OCI-M2 (cell line): ENCODE data around the gene CXCR4.
"Not testable (repeated sequence)": the region's sequence is repeated elsewhere in the genome, so short reads cannot be mapped to it uniquely, and the experiment has no call there.

ENCODE experiments used
- DNase-seq: peaks from one replicate; lab custom pipeline; 2025; ENCODE audit not compliant: unreplicated experiment; lab: John Stamatoyannopoulos, UW

CXCR4 gene

DNA sequence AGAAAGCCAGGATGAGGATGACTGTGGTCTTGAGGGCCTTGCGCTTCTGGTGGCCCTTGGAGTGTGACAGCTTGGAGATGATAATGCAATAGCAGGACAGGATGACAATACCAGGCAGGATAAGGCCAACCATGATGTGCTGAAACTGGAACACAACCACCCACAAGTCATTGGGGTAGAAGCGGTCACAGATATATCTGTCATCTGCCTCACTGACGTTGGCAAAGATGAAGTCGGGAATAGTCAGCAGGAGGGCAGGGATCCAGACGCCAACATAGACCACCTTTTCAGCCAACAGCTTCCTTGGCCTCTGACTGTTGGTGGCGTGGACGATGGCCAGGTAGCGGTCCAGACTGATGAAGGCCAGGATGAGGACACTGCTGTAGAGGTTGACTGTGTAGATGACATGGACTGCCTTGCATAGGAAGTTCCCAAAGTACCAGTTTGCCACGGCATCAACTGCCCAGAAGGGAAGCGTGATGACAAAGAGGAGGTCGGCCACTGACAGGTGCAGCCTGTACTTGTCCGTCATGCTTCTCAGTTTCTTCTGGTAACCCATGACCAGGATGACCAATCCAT, 2.7 kb downstream of the CXCR4 start:
- DNase-seq, result no peak

GRCh38 chr2:136114382-136114781, 3.6 kb downstream of the CXCR4 start:
- no peak for DNase-seq

DNA sequence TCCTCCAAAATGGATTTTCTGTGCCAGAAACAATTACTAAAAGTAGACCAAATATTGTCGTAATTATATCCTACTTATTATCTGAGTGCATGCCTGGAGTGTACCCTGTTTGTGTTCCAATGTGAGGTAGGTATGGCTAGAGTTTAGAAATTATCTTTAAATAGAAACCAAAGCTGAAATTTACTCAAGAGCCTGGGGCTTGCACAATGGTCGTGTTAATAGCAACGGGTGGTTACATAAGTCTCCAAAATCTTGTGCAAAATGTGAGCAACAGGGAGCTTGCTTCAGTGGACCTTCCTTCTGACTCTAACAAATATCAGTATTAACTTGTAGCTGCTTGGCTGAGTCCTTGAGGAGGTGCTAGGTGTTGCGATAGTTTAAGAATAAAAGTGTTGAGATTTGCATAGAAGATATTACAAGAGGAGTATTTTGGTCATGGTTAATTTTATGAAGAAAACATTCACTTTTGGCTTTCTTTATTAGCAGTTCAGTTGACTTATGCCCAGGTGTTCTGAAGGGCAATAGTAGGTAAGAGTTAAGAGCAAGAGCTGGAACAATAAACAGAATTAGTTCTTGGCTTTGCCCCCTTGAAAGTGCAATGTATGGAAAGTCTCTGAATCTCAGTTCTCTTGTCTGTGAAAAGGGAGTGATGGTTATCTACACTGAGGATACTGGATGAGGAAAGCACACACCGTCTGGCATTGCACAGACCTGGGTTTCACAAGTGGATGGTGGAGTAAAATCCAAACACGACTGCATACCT, 4.6 kb downstream of the CXCR4 start:
- no peak for DNase-seq

- no peak for DNase-seq
Measured at GRCh38 chr2:136112317-136113208, 5.4 kb downstream of the CXCR4 start.

DNA sequence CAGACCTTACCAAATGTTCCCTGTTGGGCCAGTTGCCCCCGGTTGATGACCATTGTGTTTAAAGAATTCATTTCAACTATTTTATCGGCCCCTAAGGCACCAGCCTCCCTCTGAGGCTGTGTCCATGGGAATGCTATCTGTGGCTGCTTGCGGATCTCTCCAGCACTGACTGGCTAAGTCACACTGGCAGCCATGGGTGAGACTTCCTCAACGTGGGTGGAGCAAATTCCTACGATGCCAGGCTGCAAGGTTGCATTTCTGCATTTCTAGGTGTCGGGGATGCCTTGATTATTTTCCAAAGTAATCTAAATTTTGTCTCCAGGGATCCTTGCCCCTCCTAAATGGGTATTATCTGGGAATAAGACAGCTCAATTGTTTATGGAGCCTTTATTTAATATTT, 6.2 kb downstream of the CXCR4 start:
- DNase-seq, result no peak

GRCh38 chr2:136110526-136110925, 7.4 kb downstream of the CXCR4 start:
- DNase-seq, result no peak

- DNase-seq, result no peak
Measured at GRCh38 chr2:136108463-136108862, 9.5 kb downstream of the CXCR4 start.

DNA sequence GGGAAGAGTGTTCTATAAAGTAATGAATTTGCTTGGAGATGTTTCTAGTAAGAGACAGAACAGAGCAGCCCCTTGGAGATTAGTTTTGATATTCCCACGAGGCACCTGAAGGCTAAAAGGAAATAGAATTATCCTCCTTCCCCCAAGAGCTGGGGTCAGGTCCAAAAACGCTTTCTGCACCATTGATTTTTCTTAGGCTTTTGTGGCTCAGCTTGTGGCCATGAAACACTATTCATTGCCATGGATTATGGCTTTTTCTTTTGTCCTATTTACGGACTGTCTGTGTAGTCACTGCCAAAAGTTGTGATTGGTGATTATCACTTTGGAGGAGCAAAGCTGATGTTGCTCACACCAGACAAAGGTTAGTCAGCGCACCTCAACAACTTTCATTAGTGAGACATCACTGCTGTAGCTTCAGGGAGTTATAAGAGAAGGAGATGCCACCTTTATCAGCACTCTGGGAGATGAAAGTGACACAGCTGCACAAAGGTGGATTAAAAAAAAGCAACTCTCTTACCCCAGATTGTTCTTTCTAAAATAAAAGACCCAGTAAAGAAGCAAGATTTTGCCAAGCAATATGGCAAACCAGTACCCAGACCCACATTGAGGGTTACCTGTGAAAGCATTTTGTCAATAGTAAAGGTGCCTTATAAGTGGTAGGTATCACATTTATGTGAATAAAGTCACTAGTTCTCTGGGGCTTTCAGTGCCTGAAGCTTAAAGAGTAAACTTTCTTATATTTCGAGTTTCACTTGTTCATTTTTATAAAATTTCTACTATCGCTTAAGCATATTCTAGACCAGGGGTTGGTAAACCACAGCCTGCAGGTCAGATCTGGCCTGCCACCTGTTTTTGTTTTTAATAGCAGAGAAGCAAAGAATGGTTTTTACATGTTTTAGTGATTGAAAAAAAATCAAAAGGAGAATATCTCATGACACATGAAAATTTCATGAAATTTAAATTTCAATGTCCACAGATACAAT, 10.6 kb downstream of the CXCR4 start:
- no peak for DNase-seq

DNA sequence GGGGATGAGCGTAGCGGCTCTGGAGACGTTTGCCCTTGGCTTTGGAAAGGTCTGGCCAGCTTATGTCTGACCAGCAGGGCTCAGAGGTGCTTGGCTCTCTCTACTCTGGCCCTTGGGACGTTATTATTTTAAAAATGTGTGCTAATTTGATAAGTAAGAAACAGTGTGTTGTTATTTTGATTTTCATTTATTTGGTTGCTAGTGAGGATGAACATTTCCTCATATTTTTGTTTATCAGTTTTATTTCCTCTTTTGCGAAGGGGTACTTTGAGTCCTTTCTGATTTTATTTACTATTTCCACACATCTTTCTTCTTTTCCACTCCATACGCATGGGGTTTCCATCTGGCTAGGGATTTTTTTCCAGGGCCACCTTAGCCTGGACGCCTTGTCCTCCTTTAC, 11.4 kb downstream of the CXCR4 start:
- DNase-seq, result no peak

DNA sequence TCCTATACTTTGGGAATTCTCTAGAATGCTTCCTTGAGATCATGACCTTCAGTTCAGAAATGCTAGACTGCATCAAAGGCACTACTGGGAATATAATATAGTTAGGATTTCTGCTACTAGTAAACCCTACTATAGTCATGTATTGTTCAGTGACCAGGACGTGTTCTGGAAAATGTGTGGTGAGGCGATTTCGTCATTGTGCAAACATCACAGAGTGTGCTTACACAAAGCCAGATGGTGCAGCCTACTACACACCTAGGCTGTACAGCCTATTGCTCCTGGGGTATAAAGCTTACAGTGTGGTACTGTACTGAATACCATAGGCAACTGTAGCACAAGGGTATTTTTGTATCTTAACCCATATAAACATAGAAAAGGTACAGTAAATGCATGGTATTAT, 13.0 kb downstream of the CXCR4 start:
- no peak for DNase-seq

DNA sequence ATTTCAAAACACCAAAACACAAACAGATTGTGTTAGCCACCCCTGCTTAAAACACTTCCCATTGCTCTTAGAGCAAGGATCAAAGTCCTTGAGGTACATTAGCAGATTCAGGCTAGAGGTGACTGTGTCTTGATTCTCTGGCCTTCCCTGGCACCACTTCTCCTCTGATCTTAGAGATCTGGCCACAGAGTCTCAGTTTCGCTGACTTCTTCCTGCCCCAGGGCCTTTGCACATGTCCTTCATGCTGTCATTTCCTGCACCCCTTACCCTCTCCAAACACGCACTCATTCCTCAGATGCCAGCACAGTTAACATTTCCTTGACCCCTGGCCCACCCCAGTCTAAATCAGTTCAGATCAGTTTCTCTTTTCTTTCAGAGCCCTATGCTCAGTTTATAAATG, 16.9 kb downstream of the CXCR4 start:
- no peak for DNase-seq

- no peak for DNase-seq
Measured at GRCh38 chr2:136098441-136098840, 19.5 kb downstream of the CXCR4 start.

GRCh38 chr2:136093583-136093982, 24.4 kb downstream of the CXCR4 start:
- DNase-seq, result no peak

DNA sequence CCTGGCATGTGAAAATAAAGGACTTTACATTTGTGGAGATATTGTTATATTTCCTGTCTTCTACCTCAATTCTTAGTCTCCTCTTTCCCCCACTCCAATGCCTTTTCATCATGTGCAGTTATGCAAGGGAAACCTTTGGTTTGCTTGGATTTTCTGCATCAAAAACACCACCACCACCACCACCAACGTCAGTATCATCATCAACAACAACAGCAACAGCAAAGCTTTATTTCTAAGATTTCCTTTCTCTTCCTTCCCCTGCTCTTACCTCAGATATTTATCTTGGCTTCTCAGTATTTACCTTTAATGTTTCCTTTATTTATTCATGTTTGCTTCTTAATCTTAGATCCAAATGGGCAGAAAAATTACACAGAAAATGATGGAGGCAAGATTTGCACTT, 26.1 kb downstream of the CXCR4 start:
- DNase-seq, result no peak

GRCh38 chr2:136087901-136088460, 30.0 kb downstream of the CXCR4 start:
- DNase-seq, result not testable (repeated sequence)

DNA sequence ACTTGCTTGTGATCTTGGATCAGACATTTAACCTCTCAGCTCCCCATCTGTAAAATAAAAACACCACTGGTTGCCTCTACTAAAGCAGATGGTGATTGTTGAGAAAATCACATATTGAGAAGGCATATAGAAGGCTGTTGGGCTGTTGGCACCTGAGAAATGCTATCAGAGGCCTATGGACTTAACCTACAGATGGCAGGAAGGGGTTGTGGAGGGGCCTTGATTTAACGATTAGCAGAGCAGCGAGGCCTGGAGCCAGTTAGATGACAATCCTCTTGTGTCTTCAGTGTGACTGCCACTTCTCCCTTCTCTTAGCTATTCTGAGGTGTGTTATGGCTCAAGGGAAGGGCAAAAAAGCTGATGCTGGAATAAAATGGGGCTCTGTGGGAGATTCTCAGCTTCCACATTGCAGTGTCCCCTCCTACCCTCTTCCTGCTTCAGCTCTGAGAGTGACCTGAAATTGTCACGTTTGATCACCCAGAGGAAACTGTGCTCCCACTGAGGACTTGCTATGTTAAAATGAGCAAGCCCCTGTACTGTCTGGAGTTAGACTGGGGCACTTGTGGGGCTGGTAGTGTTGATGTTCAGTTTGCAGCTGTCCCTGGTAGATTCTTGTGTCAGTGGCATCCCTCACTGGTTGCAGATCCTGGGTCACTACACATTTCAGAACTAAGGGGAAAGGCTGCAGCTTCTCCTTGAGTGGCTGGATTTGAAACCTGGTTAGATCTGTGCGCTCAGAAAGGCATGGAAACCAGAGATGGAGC, 31.5 kb downstream of the CXCR4 start:
- no peak for DNase-seq

- no peak for DNase-seq
Measured at GRCh38 chr2:136085453-136086209, 32.3 kb downstream of the CXCR4 start.

DNA sequence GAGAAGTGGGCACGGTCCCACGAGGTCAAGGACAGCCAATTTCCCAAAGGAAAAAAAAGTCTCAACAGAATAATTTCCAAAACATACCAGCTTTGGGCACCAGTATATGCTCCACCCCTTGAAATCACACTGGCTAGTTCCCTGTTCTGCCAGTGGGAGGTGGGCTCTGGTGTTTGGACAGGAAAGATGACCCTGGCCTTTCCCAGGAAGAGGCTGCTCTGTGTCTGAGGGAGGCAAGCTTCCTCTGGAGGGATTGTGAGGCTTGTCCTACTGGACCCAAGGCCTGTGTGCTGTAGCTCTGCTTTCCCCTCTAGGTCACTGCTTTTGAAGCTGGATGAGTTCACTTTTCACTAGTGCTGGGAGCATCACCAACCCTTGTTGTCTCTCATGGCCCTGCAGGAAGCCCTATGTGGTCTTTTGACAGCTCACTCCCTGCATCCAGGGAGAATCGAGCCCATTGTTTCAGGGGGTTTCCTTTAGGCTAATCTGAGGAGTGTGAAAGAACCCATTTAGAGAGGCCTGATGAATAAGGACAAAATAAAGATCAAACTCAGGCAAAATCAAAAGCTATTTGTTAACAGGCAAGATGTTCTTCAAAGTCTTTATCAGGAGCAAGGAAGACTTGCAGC, 36.3 kb downstream of the CXCR4 start:
- DNase-seq, result no peak

GRCh38 chr2:136080114-136080513, 37.8 kb downstream of the CXCR4 start:
- no peak for DNase-seq
